Aorta (tissue), 5 donors: ENCODE data around the gene SLC39A3. TPM values are rescaled to one million over a fixed set of nuclear protein-coding genes. Genes with fewer than 3 reads are reported as not detected.

Experiments
- ATAC-seq: fragments of 200-7000 bp; cut with Tn5 transposase; one replicate; pipeline ENCODE4 v1.9.1; 2022; ENCODE audit warnings: moderate library complexity; ENCODE audit not compliant: low FRiP score
- DNase-seq, 2 donors: peaks; one replicate each; pipeline ENCODE4 v3.0.0-alpha.2; 2020
- H3K27ac ChIP-seq, 2 donors: one replicate each; pipeline ENCODE4 v1.5.1; 2013; ENCODE audit warnings: low read length in 2 of 2, mild to moderate bottlenecking in 2 of 2, moderate library complexity in 2 of 2, control low read depth in 1 of 2, inconsistent platforms in 1 of 2, low read depth in 1 of 2
- H3K27me3 ChIP-seq, 2 donors: one replicate each; pipeline ENCODE4 v1.6.1; 2013; ENCODE audit warnings: control low read depth in 1 of 2, low read length in 1 of 2, mild to moderate bottlenecking in 1 of 2, moderate library complexity in 1 of 2; ENCODE audit not compliant: insufficient read depth in 2 of 2, control insufficient read depth in 1 of 2
- H3K36me3 ChIP-seq, 2 donors: one replicate each; pipeline ENCODE4 v1.6.1; 2013; ENCODE audit warnings: control low read depth in 1 of 2, low read length in 1 of 2, mild to moderate bottlenecking in 1 of 2; ENCODE audit not compliant: insufficient read depth in 2 of 2, control insufficient read depth in 1 of 2
- H3K4me1 ChIP-seq, 2 donors: one replicate each; pipeline ENCODE4 v1.6.1; 2013; ENCODE audit warnings: low read length in 2 of 2, control low read depth in 1 of 2, mild to moderate bottlenecking in 1 of 2, moderate library complexity in 1 of 2; ENCODE audit not compliant: insufficient read depth in 2 of 2, control insufficient read depth in 1 of 2
- H3K4me3 ChIP-seq, 2 donors: one replicate each; pipeline ENCODE4 v1.5.1; 2013; ENCODE audit warnings: low read length in 2 of 2, control low read depth in 1 of 2, mild to moderate bottlenecking in 1 of 2
- H3K9me3 ChIP-seq: one replicate; pipeline ENCODE4 v1.6.1; 2013; ENCODE audit warnings: mild to moderate bottlenecking, low read length; ENCODE audit not compliant: control insufficient read depth
- WGBS, 2 donors: extraction: QIAGEN DNeasy Blood & Tissue Kit; methylation state at CpG; one replicate each; pipeline ENCODE4 v1.1.7; 2013; 5-methylcytosine and 5-hydroxymethylcytosine counted together
- intact Hi-C, 2 donors: fragments of 100-400 bp; cut with DNase I; formaldehyde crosslinking; loops; one replicate each; pipeline versions ENCODE4 v1.14.2 to v1.15.0; 2022
- polyA plus RNA-seq, 2 donors: library from polyadenylated mRNA; stranded (reverse); fragments of 200-250 nt; gene quantifications; one replicate each; pipeline ENCODE4 v1.2.3, GENCODE V29; 2013
- total RNA-seq, 2 donors: library from RNA; stranded (reverse); fragmentation: NEBNext Ultra II Directional; extraction: Animal tissue kit (Norgen Biotek cat#: 25700); gene quantifications; one replicate each; pipeline ENCODE4 v1.2.1, GENCODE V29; 2021
- donor health status: healthy with polysubstance abuse.
- donor health status: Bipolar disorder and iron deficiency.
- donor health status: DM: no; HTN: no; CAD: no.
- donor health status: DM: no; HTN: no; CAD: no.
- donor health status: DM: yes; HTN: yes; CAD: no.

Gene SLC39A3
- total and polyA plus RNA-seq, 4 donors: 6.0 to 19.6 (median 13.9) TPM

GRCh38 chr19:2694196-2694595, 45.6 kb downstream of the SLC39A3 start:
- H3K27me3 ChIP-seq: no peaks in the 10 kb centered on the region
- ATAC-seq (no peak), DNase-seq (no peak)
- WGBS, 2 donors: 65 to 80% methylated on average over 5 of the region's 5 CpGs
- H3K36me3 ChIP-seq: no peaks in the 10 kb centered on the region
- intact Hi-C loops: no loop called here
- no peak overlapping the region for H3K27ac ChIP-seq
- no peaks in the 10 kb centered on the region for H3K9me3 ChIP-seq
- H3K4me3 ChIP-seq: no peak overlapping the region
- no peaks in the 10 kb centered on the region for H3K4me1 ChIP-seq

- WGBS, 2 donors: 42 to 43% methylated on average over 12 of the region's 12 CpGs
- Histone ChIP-seq H3K4me3 (no peak overlapping the region), H3K4me1 (no peaks in the 10 kb centered on the region), H3K27me3 (no peaks in the 10 kb centered on the region), H3K27ac (no peak overlapping the region), H3K36me3 (no peaks in the 10 kb centered on the region), H3K9me3 (no peaks in the 10 kb centered on the region)
- intact Hi-C loops: no loop called here
- DNase-seq (no peak), ATAC-seq (no peak)
Measured at GRCh38 chr19:2693492-2694160, 46.2 kb downstream of the SLC39A3 start.

DNA sequence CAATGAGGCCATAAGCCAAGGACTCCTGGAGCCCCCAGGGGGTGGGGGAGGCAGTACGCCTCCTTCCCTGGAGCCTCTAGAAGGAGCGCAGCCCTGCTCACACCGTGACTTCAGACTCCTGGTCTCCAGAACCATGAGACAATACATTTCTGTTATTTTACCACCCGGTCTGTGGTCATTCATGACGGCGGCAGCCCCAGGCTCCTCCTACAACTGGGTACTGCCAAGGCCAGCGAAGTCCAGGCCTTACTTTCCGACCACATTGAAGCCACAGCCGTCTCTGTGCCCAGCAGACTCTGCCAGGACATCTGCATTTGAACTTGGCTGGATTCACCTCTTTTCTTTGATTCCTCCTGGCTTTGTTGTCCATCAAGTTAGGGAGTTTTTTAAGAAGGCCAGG, 47.9 kb downstream of the SLC39A3 start:
- Histone ChIP-seq H3K9me3 (no peaks in the 10 kb centered on the region), H3K36me3 (no peaks in the 10 kb centered on the region), H3K27ac (no peak overlapping the region), H3K4me3 (no peak overlapping the region), H3K4me1 (no peaks in the 10 kb centered on the region), H3K27me3 (no peaks in the 10 kb centered on the region)
- DNase-seq (no peak), ATAC-seq (no peak)
- 80 to 90% methylated on average over 9 of the region's 9 CpGs for WGBS, 2 donors
- intact Hi-C loops: no loop called here

DNA sequence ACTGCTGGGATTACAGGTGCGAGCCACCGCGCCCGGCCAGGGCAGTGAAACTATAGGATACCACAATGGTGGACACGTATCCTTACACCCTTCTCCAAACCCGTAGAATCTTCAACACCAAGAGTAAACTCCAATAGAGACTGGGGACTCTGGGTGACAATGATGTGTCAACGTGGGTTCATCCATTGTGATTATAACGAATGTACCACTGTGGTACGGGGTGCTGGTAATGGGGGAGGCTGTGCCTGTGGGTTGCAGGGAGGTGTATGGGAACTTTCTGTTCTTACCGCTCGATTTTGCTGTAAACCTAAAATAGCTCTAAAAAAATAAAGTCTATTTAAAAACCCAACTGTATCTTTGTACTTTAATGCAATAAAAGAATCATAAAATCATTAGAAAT, 49.0 kb downstream of the SLC39A3 start:
- ATAC-seq (no peak), DNase-seq (no peak)
- intact Hi-C loops: no loop called here
- no peaks in the 10 kb centered on the region for H3K9me3 ChIP-seq
- no peaks in the 10 kb centered on the region for H3K4me1 ChIP-seq
- WGBS, 2 donors: 80 to 81% methylated on average over 11 of the region's 11 CpGs
- no peaks in the 10 kb centered on the region for H3K36me3 ChIP-seq
- H3K27ac ChIP-seq: no peak overlapping the region
- H3K4me3 ChIP-seq: no peak overlapping the region
- H3K27me3 ChIP-seq: no peaks in the 10 kb centered on the region

- Histone ChIP-seq H3K27me3 (no peaks in the 10 kb centered on the region), H3K27ac (no peak overlapping the region), H3K9me3 (no peaks in the 10 kb centered on the region), H3K4me3 (no peak overlapping the region), H3K4me1 (no peaks in the 10 kb centered on the region), H3K36me3 (no peaks in the 10 kb centered on the region)
- no peak for ATAC-seq
- intact Hi-C loops: no loop called here
- no peak for DNase-seq
- 87 to 93% methylated on average over 17 of the region's 17 CpGs for WGBS, 2 donors
Measured at GRCh38 chr19:2686360-2686759, 53.5 kb downstream of the SLC39A3 start.

DNA sequence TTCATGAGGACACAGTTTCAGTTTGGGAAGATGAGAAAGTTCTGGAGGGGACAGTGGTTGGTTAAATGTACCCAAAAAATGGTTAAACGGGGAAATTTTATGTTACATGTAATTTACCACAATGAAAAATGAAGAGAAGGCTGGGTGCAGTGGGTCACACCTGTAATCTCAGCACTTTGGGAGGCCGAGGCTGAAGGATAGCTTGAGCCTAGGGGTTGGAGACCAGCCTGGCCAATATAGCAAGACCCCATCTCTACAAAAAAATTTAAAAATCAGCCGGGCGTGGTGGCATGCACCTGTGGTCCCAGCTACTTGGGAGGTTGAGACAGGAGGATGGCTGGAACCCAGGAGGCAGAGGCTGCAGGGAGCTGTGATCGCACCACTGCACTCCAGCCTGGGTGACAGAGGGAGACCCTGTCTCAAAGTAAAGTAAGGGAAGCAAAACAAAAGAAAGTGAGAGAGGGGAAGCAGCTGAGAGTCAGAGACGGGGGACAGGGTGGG, 54.6 kb downstream of the SLC39A3 start:
- no peak for ATAC-seq
- intact Hi-C loops: no loop called here

DNA sequence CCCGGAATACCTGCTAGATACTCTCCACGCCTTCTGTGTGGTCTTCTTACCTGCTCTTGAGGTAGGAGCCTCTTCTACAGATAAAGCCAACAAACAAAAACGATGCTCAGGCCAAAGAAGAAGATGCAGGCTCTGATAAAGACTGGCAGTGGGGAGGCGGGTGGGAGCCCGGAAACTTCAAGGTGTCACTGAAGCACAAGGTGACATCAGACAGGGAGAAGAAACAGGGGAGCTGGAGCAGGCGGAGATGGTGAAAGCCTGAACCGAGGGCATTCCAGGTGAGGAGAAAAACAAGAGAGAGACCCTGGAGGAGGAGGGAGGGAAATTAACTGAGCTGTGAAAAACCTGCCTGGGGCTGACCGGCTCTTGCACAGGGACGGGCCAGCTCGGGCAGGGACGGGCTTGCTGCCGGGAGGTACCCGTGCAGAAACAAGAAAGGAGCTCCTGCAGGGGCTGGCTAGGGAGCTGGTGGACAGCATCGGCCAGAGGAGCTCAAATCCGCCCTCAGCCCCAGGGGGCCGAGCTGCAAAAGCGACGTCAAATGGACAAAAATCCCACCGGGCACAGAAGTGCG, 56.3 kb downstream of the SLC39A3 start:
- intact Hi-C loops: no loop called here
- no peak overlapping the region for H3K27ac ChIP-seq
- no peaks in the 10 kb centered on the region for H3K4me1 ChIP-seq
- no peaks in the 10 kb centered on the region for H3K36me3 ChIP-seq
- H3K27me3 ChIP-seq: no peaks in the 10 kb centered on the region
- 72% methylated on average over 20 of the region's 20 CpGs for WGBS, 2 donors
- no peak overlapping the region for H3K4me3 ChIP-seq
- DNase-seq: no peak
- no peaks in the 10 kb centered on the region for H3K9me3 ChIP-seq
- ATAC-seq: no peak

More for the DNA sequence above, 54.6 kb downstream of the SLC39A3 start:
- Histone ChIP-seq H3K9me3 (no peaks in the 10 kb centered on the region), H3K27ac (no peak overlapping the region), H3K36me3 (no peaks in the 10 kb centered on the region), H3K27me3 (no peaks in the 10 kb centered on the region), H3K4me1 (no peaks in the 10 kb centered on the region), H3K4me3 (no peak overlapping the region)
- DNase-seq: no peak
- 82 to 88% methylated on average over 6 of the region's 6 CpGs for WGBS, 2 donors
